Heart left ventricle (tissue), 13 donors: ENCODE results near the gene SRR.

ENCODE experiments used
- CTCF ChIP-seq, 12 donors: fragments of 200-600 bp; sonication (generic) in 4 of 12; IDR thresholded peaks; one replicate each; pipeline versions ENCODE4 v1.5.0 to v1.8.0; 2018 to 2022; ENCODE audit warnings: antibody characterized with exemption in 12 of 12, mild to moderate bottlenecking in 5 of 12
- POLR2A ChIP-seq, 2 donors: fragments of 450-650 bp; IDR thresholded peaks; one replicate each; pipeline ENCODE4 v1.6.1; 2017; ENCODE audit warnings: antibody characterized with exemption in 2 of 2, mild to moderate bottlenecking in 2 of 2, moderate library complexity in 2 of 2
- donor health status: ischemic (EF 13 %, LVEDD 7.1; RV severe dilation, severe dysfunction).
- donor health status: DM: no; HTN: yes; CAD: no.
- donor health status: DM: no; HTN: no; CAD: no.
- donor health status: ischemic (EF 25% LVEDD 6.9; RV normal size, moderate dysfunction).
- donor health status: ischemic (EF 25% LVEDD 5.7; RV mildly dilated, moderate dysfunction).
- donor health status: ischemic (EF 35%, LVEDD 5.7; RV mildly dilated, moderate dysfunction).
- donor health status: nonischemic (EF 11% LVEDD 7.7; RV severe dilation, severe dysfunction).
- donor health status: DM: yes; HTN: yes; CAD: no.
- donor health status: PGD.
- donor health status: ischemic (EF 29% LVEDD 5.4; RV normal size, mild dysfunction).
- donor health status: nonischemic (EF 23%, LVEDD 6.1; RV moderate dilation, normal function).

DNA sequence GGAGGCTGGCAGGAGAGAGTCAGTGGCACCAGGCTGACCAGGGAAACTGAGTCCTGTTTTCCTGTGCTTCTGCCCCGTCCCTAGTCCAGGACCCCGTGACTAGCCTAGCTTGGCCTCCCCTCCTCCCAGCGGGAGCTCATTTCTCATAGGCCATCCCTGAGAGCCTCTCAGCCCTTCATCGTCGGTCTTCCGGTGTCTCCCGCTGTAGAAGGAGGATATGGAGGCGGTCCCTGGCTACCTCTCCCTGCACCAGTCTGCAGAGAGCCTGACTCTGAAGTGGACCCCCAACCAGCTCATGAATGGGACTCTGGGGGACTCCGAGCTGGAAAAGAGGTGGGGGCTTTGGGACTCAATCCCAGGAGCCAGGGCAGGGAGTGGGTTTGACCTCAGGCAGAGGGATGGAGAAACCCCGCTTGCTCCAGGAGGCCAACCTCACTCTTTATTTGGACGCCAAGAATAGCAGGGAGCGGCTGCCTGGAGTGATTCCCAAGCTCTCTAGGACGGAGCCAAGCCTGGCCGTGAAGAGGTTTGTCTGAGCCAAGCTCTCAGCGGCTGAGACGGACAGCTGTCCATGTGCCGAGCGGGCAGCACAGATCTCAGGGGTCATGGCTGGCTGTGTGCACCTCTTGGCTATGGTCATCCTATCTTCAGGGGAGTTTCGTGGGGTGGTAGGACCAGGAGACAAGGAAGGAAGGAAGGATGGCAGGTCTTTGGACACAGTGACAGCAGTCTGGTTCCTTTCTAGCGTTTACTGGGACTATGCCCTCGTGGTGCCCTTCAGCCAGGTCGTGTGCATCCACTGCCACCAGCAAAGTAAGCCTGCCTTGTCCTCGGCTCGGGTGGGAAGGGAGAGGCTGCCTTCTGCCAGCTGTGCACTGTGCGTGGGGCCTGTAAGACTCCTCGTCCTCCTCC lies 60.4 kb downstream of the SRR start:
- TF ChIP-seq CTCF (IDR thresholded peaks at IDR 0.05) (no peak), POLR2A (IDR thresholded peaks at IDR 0.05) (no peak)
